CD4-positive, alpha-beta T cell treated with Interleukin-10 for 1 hour (primary cell): ENCODE data around the gene DCDC2B.
"Not testable (repeated sequence)": the region's sequence is repeated elsewhere in the genome, so short reads cannot be mapped to it uniquely, and the experiment has no call there.

ENCODE experiments used
- DNase-seq: peaks from one replicate; pipeline ENCODE4 v3.0.0-alpha.2; 2020

Gene DCDC2B

GRCh38 chr1:32228771-32229170, 19.9 kb downstream of the DCDC2B start:
- no peak for DNase-seq

GRCh38 chr1:32231843-32232432, 23.0 kb downstream of the DCDC2B start:
- no peak for DNase-seq

DNA sequence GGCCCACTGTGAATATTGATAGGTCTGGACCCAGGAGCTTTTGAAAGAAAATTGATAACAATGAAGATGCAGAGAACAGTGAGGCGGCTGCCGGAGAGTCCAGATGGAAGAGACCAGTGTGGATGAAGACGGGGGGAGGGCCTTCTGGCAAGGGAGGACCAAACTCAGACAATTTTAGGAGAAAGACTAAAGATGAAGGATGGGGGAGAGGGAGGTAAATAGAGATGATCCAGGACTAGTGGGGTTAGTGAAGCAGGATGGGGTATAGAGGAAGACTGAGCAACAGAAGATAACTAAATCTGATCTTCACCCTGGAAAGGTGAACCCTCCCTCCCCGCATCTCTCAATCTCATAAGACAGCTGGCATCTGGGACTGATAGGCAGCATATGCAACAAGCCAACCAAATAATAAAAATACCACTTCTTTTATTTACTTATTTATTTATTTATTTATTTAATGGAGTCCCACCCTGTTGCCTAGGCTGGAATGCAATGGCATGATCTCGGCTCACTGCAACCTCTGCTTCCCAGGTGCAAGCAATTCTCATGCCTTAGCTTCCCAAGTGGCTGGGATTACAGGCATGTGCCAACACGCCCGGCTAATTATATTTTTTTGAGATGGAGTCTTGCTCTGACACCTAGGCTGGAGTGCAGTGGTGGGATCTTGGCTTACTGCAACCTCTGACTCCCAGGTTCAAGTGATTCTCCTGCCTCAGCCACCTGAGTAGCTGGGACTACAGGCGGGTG, 23.8 kb downstream of the DCDC2B start:
- DNase-seq, result no peak

- DNase-seq, result no peak
These were observed 25.9 kb downstream of the DCDC2B start for GRCh38 chr1:32234792-32235191.

DNA sequence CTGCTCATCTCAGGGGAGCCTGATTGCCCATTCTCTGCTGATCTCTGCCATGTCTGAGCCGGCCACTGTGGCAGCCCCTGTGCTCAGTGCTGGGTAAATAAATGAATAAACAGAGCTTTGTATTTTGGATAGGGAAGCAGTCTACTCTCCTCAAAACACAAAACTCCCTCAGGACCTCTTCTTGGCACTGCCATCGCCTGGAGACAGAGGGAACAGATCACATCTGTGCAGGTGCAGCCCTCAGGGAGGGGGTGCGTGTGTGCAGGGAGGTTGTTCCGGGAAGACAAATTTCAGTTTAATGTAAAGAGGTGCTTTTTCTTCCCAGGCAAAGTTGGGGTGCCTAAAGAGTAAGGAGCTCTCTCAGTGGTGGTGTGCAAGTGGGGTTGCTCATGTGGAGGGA, 30.4 kb downstream of the DCDC2B start:
- DNase-seq, result no peak

GRCh38 chr1:32239790-32240139, 30.9 kb downstream of the DCDC2B start:
- no peak for DNase-seq

DNA sequence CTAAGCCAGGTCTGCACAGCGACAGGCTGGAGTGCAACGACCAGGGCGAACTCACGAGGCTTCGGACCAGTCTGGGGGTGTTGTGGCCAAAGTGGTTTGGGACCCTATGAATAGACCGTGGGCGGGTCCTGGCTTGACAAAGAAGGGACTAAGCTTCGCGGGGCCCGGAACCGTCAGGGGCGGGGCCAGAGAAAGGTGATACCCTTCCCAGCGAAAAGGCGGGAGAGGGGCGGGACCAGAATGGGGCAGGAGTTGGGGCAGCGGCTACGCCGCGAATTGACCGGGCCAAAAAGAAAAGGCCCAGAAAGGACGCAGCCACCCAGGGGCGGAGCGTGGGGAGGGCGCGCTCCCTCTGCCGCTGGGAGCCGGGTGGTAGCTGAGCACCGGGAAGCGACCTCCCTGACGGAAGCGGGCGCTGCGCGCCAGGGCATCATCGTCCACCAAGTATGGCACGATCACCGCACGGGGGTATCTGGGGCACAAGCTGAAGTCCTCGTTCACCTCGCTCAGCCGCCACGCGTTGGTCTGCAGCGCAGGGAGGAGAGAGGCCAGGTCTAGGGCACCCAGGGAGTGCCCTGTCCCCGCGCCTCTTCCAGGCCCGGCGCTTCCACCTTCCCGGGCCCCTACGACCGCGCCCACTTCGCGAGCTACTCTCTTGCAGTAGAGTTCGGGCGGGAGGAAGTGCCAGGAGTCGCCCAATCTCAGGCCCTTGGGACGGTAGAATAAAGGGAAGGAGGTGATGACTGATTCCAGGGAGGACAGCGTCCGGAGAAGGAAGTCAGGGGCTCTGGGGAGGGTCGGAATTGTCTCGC, 31.5 kb downstream of the DCDC2B start:
- peak; percentile 69 for DNase-seq

- peak; percentile 42 for DNase-seq
These were observed 32.3 kb downstream of the DCDC2B start for GRCh38 chr1:32241001-32241763.

DNA sequence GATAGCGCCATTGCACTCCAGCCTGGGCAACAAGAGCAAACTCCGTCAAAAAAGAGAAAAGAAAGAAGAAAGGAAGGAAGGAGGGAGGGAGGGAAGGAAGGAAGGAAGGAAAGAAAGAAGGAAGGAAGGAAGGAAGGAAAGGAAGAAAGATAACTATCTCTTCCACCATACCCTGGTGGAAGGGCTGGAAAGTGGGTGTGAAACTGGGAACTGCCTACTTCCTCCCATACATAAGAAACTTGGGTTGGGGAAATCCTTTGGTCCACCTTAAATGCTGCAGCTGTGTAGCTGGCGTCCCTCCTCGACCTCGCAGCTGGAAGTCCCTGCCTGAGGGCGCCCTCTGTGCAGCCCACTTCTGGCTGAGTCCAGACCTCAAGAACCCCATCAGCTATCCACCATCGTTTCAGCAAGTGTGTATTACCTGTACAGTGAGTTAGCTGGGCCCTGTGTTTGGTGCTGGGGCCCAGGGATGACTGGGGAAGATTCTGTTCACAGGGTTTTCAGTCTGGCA, 33.5 kb downstream of the DCDC2B start:
- no peak for DNase-seq

DNA sequence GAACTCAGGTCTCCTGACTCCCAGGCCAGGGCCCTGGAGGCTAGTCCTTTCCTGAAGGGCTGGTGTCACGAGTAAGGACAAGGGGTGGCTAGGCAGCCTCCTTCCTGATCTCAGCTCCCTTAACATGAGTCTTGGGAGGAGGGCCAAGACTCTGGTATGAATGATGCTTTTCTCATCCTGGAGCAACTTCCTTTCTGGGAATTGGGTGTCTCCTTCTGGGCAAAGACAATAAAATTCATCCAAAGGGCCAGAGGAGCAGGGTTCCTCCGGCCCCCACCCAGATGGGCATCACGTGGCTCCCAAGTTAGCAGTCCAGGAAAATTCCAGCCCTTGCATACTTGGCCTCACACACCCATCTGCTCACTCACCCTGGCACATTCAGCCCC, 38.0 kb downstream of the DCDC2B start, which contains the start of gene FAM167B:
FAM167B (plus strand) TSS at position 335 of the 386 bp plus-strand sequence. CDS start 200 bp downstream, outside the sequence.
- DNase-seq, result no peak

GRCh38 chr1:32247452-32247851, 38.6 kb downstream of the DCDC2B start:
- no peak for DNase-seq

GRCh38 chr1:32247983-32248889, 39.3 kb downstream of the DCDC2B start:
- peak; percentile 81 for DNase-seq

DNA sequence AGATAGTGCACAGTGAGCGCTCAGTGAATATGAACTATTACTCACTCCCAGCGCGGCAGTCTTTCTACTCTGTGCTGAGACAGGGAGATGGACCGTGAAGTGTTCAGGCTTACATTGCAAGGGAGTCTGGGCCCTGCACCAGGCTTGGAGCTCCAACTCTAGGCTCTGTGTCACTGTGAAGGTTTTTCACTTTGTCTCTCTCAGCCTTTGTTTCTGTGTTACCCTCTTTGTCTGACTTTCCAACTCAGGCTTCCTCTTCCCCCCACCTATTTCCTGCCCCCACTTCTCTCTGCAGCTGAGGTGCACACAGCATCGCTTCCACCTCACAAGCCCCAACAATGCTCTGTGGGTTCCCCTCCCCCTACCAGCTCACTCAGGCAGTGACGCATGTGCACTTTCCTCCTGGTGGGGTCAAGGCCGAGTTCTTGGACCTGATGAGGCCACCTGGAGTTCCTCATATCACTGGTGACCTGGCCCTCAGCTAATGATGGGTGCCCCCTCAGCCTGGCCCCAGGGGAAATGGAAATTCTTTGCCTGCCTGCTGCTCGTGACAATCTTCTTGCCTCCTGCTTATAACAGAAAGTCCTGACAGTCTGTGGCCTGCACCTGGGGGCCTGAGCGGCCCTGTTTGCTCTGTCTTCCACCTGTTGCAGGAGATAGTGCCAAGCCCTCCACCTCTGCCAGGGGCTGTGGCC, 41.1 kb downstream of the DCDC2B start:
- DNase-seq, result peak; percentile 89

DNA sequence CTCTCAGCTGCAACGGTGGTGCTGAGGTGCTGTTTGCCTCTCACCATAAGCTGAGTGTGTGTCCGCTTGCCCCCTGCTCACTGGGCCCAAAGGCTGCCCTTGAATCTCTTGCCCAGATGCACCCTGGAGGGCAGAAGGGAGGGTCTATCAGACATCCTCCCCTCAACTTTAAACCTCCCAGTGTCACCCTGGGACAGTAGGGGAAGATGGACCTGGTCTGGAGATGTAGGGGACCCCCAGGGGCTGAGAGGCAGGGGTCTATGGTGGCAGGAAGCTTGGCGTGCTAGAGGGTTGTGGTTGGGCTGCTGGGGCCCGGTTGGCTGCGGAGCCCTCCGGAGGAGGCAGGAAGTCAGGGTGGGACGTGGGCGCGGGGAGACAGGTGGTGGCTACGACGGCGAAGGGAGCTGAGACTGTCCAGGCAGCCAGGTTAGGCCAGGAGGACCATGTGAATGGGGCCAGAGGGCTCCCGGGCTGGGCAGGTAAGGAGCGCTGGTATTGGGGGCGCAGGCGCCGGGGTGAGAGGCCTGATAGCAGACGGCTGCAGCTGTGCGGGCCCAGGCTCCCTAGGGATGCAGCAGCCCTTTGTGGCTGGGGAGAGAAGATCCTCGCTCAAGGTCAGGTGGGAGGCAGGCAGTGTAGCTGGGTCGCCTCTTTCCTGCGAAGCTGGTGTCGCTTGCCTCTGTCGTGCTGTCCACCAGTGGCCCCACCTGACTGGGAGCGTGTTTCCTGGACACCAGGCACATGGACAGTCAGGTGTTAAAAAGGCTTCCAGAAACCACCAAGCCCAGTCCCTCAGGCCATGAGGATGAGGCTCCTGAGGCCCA, 42.2 kb downstream of the DCDC2B start, which contains the start of gene LCK:
LCK (plus strand) TSS at position 373 of the 824 bp plus-strand sequence. CDS start 23,065 bp downstream, outside the sequence.
- DNase-seq, result peak; percentile 64

GRCh38 chr1:32255072-32256071, 46.5 kb downstream of the DCDC2B start:
- DNase-seq, result peak; percentile 46

DNA sequence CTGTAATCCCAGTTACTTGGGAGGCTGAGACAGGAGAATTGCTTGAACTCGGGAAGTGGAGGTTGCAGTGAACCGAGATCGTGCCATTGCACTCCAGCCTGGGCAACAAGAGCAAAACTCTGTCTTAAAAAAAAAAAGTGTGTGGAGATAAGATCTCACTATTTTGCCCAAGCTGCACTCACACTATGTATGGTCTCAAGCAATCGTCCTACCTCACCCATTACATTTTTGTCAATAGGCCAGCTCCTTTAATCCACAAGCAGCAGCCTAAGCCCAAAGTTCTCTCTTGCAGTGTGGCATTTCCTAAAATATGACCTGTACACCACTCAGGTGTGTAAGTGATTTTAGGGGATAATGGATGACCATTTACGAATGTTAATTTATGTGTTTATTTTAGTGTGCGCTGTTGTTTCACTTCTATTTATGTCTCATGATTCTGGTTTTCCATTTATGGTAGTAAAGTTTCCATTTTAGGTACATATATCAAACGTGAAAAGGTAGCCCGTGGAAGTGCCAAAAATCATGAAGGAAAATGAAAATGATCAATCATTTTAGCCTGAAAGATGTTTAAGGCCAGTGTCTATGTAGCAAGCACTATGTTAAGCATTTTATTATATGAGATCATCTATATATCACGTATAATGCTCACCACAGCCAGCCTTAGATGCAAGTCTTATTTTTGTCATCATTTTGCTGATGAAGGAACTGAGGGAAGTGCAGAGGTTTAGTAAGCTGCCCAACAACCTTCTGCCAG, 47.8 kb downstream of the DCDC2B start:
- DNase-seq, result peak; percentile 33

DNA sequence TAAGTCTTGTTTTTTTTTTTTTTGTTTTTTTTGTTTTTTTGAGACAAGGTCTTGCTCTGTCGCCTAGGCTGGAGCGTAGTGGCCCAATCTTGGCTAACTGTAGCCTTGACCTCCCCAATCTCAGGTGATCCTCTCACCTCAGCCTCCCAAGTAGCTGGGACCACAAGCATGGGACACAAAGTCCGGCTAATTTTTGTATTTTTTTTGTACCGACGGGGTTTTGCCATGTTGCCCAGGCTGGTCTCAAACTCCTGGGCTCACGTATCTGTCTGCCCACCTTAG, 48.3 kb downstream of the DCDC2B start:
- DNase-seq, result no peak

DNA sequence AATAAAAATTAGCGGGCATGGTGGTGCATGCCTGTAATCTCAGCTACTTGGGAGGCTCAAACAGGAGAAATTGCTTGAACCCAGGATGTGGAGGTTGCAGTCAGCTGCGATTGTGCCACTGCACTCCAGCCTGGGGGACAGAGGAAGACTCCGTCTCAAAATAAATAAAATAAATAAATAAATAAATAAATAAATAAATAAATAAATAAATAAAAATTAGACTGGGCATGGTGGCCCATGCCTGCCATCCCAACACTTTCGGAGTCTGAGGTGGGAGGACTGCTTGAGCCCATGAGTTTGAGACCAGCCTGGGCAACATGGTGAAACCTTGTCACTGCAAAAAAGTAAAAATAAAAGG, 54.3 kb downstream of the DCDC2B start:
- DNase-seq, result not testable (repeated sequence)
